ENCODE results near the gene PALB2.
"Not testable (repeated sequence)": the region's sequence is repeated elsewhere in the genome, so short reads cannot be mapped to it uniquely, and the experiment has no call there.

Gene PALB2

GRCh38 chr16:23584186-23585076, 56.7 kb downstream of the PALB2 start:
- no peak overlapping the region for H3K4me3 ChIP-seq (ENCODE audit: low read depth, low read length)

- H3K4me3 ChIP-seq (ENCODE audit: low read depth, low read length) = not testable (repeated sequence)
Observed at GRCh38 chr16:23583271-23583670, 57.8 kb downstream of the PALB2 start.

GRCh38 chr16:23581764-23582163, 59.3 kb downstream of the PALB2 start:
- no peak overlapping the region for H3K4me3 ChIP-seq (ENCODE audit: low read depth, low read length)

GRCh38 chr16:23580391-23580790, 60.7 kb downstream of the PALB2 start:
- no peak overlapping the region for H3K4me3 ChIP-seq (ENCODE audit: low read depth, low read length)

- no peak overlapping the region for H3K4me3 ChIP-seq (ENCODE audit: low read depth, low read length)
Observed at GRCh38 chr16:23579371-23579770, 61.7 kb downstream of the PALB2 start.

GRCh38 chr16:23578101-23578830, 62.8 kb downstream of the PALB2 start:
- no peak overlapping the region for H3K4me3 ChIP-seq (ENCODE audit: low read depth, low read length)

GRCh38 chr16:23577493-23577892, 63.6 kb downstream of the PALB2 start:
- H3K4me3 ChIP-seq (ENCODE audit: low read depth, low read length) = no peak overlapping the region

GRCh38 chr16:23575834-23576233, 65.3 kb downstream of the PALB2 start:
- no peak overlapping the region for H3K4me3 ChIP-seq (ENCODE audit: low read depth, low read length)

- H3K4me3 ChIP-seq (ENCODE audit: low read depth, low read length) = no peak overlapping the region
Observed at GRCh38 chr16:23573817-23574216, 67.3 kb downstream of the PALB2 start.

GRCh38 chr16:23572394-23572793, 68.7 kb downstream of the PALB2 start:
- no peak overlapping the region for H3K4me3 ChIP-seq (ENCODE audit: low read depth, low read length)

GRCh38 chr16:23571895-23572294, 69.2 kb downstream of the PALB2 start:
- H3K4me3 ChIP-seq (ENCODE audit: low read depth, low read length) = no peak overlapping the region

GRCh38 chr16:23570992-23571632, 70.0 kb downstream of the PALB2 start:
- H3K4me3 ChIP-seq (ENCODE audit: low read depth, low read length) = no peak overlapping the region

GRCh38 chr16:23567602-23568001, 73.5 kb downstream of the PALB2 start:
- H3K4me3 ChIP-seq (ENCODE audit: low read depth, low read length) = no peak overlapping the region

GRCh38 chr16:23566724-23567123, 74.4 kb downstream of the PALB2 start:
- H3K4me3 ChIP-seq (ENCODE audit: low read depth, low read length) = no peak overlapping the region

GRCh38 chr16:23564575-23565363, 76.3 kb downstream of the PALB2 start:
- no peak overlapping the region for H3K4me3 ChIP-seq (ENCODE audit: low read depth, low read length)

- no peak overlapping the region for H3K4me3 ChIP-seq (ENCODE audit: low read depth, low read length)
Observed at GRCh38 chr16:23563186-23563585, 77.9 kb downstream of the PALB2 start.

GRCh38 chr16:23562505-23562904, 78.6 kb downstream of the PALB2 start:
- no peak overlapping the region for H3K4me3 ChIP-seq (ENCODE audit: low read depth, low read length)

GRCh38 chr16:23561586-23561985, 79.5 kb downstream of the PALB2 start:
- no peak overlapping the region for H3K4me3 ChIP-seq (ENCODE audit: low read depth, low read length)

GRCh38 chr16:23557779-23558702, 83.1 kb downstream of the PALB2 start:
- peak overlapping the region; percentile 94 for H3K4me3 ChIP-seq (ENCODE audit: low read depth, low read length)

Data from iPS-11a (cell line).